KG1 (cell line): Measurements from ENCODE around the gene TRAFD1.

Experiments
- DNase-seq: peaks from one replicate; lab custom pipeline; 2025; lab: John Stamatoyannopoulos, UW

The TRAFD1 gene

DNA sequence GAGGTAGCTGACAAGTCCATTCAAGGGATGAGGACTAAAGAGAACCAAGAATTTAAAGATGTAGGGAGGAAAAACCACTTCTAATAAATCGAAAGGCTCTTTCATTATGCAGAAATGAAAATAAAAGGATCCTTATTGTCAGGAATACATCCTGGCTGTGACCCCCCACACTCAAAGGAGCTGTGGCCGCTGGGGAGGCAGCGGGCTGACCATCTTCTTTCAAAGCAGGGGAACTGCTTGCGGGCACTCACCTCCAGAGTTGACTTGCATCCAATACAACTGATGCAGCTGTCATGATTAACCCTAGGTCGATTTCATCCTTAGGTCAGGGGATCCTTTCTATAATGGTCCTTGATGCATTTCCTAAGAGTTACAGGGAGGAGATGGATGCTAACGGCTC is 35.3 kb downstream of the TRAFD1 start:
- DNase-seq, result no peak

DNA sequence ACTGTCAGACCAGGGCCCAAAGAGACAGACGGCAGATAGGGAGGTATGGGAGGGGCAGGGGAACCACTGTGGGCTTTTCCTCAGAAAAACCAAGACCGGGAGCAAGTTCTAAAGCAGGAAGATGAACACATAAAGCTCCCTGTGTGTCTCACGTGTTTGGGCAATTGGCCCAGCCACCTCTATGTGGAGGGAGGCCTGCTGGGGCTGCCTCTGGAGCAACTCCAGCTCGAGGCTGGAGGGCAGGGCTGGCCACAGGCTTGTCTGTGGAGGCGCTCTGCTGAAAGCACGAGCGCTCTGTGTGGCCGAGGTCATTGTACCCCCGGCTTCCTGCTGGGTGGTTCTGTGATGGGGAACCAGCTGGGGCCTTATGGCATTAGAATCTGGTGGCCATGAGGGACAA is 36.4 kb downstream of the TRAFD1 start:
- no peak for DNase-seq

DNA sequence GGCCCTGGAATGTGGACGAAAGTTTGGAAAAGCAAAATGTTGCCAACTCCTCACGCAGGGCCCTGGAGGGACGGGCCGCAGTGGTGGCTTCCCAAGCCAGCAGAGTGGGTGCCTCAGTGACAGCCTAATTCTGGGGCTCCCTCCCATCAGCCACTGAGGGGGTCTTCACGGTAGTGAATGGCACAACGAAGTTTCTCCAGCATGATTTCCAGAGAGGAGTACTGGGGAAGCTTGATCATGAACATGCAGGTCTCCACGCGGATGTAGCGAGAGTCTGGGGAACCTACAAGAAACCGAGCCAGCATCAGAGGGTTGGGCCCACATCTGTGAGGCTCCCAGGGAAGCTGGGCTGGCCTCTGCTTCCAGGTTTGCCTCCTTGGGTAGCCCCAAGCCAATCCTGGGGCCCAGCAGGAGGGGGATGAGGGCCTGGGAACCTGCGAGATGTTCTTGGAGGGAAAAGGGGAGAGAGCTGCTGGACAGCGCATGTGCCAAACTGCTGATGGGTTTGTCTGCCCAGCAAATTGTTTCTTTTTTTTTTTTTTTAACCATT is 37.0 kb downstream of the TRAFD1 start:
- no peak for DNase-seq

DNA sequence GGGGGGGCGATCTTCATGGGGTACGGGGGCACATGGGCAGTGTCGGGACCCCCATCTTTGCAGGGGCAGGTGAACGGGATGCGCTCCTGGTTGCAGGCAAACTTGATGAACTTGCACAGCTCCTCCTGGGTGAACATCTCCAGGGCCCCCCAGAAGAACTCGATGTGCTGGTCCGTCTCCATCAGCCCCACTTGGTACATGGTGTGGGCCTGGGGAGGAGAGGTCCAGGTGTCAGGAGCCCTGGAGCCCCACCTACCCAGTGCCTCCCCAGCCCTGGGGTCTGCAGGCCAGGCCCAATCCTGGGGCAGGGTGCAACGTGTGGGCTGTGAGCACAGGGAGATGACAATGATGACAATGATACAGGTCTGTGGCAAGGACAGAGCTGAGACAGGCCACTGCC is 37.7 kb downstream of the TRAFD1 start:
- no peak for DNase-seq

DNA sequence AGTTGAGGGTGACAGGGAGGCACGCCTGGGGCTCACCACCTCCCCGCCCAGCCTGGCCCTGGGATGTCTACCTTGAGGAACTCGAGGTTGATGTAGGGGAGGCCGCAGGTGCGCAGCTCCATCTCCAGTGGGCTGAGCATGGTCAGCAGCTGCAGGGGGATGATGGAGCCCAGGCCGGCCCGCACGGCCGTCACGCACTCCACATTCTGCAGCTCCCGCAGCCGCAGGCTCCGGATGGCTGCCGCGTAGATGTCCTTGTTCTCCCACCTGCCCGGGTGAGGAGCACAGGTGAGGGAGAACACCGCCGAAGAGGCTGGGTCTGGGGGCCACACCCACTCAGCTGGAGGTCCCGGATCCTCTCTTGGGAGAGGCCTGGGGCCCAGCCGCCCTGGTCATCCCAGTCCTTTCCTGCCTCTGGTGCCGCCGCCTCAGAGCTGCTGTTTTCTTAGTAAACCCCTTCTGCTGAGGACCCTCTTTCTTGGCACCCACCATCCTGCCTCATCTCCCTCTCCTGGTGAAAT is 38.2 kb downstream of the TRAFD1 start:
- DNase-seq, result no peak

DNA sequence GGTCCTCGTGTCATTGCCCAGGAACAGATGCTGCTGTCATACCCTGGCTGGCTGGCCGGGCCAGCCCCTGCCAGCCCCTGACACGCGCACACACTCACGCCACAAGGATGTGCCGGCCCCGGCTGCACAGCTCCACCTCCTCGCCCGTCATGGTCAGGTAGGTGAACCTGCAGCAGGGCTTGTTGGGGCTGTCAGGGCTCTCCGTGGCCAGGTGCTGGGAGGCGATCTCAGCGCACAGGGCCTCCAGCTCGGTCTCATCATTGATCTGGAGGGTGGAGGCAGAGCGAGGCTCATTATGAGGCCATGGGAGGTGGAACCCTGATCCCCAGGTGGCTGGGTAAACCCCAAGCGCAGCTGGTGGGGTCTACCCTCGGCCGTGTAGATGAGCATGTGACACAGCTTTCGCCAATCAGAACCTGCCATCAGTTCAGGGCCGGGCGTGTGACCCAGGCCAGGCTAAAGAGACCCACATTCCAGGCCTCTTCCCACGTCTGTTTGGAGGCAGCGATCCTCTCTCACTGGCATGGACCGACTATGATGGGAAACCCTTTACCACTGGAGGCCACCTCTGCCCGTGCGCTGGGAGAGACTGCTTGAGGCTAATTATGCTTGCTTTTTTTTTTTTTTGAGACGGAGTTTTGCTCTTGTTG is 38.8 kb downstream of the TRAFD1 start:
- no peak for DNase-seq

DNA sequence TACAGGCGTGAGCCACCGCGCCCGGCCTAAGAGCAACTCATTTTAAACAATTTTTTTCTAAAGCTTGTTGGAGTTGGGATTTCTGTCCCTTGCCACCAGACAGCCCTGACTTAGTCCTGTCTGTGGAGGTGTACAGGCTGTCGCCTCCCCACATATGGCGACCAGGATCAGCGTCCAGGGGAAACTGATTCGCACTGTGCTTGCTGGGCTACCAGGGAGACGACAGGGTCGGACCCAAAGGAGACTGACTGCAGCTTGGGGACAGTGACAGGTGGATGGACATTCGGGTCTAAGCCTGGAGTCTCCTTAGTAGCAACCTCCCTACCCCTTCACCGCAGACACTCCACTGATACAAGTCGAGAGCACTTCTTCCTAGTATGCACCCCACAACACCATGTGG is 40.3 kb downstream of the TRAFD1 start:
- no peak for DNase-seq

DNA sequence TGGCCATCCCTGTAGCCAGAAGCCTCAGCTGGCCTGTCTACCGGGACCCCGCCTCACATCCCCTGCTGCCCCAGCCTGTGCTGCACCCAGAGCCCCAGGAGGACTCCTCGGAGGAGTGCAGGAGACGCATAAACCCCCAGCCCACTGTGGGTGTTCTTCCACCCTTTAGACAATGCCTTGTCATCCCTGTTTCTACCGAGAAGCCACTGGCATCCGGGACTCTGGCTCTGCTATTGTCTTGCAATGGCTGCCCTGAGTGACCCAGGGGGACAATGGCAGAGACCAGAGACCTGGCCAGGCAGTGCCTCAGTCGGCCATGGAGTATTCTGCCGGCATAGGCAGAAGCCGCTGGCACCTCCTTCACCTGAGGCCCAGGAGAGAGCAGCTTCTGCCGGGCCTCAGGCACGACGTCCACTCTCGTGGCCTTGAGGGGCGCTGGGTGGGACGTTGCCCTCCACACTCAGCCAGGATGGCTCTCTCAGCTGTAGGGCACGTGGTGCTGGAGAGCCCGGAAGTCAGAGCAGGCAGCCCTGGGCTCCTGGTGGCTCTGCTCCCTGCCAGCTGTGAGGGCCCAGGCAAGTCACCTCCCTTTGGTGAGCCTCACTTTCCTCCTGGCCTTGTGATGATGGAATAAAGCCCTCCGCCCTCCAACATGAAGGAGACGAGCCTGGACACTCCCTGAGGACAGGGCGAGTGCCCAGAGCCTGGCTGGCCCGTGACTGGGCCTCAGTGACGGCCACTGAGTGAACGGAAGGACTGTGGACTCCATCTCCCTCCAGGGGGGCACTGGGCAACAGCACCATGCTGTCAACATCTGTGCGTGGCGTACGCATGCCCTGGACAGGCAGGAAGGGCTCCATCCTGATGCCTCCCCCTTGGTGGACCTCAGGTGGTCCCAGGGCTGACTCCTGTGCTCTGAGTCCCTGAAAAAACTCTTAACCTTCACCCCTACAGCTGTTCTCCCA is 41.0 kb downstream of the TRAFD1 start:
- DNase-seq, result no peak

DNA sequence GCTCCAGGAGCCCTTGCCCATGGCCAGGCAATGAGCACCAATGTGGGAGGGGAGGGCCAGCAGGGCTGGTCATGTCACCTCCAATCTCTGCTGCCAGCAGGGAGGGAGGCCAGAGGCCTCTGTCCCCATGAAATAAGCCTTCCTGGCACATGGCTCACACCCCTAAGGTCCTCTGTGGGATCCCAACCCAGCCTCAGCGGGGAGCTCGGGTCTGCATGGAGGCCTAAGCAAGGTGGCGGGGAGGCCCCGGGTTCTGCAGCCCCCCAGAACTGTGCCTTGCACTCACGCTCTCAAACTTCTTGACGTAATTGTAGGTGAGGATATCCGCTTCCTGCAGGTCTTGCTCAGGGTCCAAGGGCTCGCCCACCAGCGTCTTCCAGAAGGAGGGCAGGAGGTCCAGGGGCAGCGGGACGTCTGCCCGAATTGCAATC is 41.7 kb downstream of the TRAFD1 start:
- no peak for DNase-seq

DNA sequence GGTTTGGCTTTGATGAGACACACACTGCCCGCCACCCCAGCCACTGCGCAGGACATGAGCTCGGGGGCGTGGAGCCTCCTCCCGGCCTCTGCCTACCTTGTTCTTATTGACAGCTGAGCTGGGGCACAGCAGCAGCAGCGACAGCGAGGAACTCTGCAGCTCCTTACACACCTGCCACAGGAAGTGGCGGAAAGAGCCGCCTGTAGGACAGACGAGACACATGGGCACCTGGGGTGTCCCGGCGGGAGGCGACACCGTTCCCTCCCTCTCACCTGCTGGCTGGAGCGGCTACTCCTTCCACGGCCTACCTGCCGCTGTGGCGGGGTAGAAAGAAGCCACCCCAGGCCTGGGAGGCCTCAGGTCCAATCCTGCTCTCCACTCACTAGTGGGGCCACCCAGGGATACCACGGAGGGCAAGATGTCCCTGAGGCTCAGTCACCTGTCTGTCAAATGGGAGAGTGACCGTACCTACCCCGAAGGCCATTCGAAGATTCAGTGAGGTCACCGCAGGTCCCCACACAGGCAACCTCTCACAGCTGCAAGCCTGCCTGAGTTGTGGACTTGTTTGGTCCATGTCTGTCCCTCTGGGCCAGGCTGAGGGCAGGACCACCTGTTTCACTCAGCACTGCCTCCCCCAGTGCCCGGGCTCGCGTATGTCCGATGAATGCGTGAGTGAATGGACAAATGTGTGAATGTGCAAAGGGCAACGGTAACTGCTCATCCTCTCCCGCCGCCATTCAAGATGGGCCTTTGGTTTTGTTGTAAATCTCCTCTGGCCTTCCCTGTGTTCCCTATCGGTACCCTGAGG is 42.6 kb downstream of the TRAFD1 start:
- DNase-seq, result no peak

DNA sequence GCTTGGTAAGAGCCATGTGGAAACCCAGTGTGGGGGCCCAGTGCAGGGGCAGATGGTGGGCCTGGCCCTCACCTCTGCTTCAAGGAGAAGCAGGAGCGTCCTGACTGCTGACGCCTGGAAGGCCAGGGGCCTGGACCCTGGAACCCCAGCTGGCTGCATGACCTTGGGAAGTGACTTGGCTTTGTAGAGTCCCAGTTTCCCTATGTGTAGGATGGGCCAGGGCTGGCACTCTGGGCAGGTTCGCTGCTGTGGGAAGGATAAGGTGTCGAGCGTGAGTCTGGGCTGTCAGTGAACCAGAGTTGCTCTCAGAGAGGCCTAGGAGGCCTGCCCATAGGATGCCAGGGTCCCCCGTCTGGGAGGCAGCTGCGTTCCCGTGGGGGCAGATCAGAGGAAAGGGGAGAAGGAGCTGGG is 43.2 kb downstream of the TRAFD1 start:
- DNase-seq, result no peak

DNA sequence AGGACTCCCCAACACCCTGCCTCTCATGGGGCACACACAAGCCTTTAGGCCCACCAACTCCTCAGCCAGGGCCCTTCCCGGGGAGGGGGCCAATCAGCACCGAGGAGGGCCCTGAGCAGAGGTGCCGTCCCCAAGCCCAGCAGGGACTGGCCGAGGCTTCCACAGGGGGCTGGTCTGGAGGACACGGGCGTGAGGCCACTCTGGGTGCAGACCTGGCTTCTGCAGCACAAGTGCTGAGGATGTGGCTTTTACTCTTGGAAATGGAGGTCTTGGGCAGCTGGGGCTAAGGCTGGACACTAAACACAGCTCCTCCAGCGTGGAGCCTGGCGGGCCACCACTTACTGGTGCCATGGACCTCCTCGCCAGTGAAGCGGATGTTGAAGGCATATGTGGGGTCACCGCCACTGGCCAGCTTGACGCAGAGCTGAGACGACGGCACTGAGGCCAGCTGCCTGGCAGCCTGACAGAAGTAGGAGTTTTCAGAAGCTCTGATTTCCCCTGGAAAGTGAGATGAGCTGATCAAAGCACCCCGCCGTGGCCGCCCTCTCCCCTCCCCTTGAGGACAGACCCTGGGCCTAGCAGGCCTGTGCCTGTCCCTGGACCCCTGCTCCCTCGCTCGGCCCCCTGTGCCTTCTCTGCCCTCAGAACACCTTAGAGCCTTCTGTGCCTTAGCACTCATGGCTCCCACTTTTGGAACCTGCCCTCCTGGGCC is 44.0 kb downstream of the TRAFD1 start:
- DNase-seq, result no peak

DNA sequence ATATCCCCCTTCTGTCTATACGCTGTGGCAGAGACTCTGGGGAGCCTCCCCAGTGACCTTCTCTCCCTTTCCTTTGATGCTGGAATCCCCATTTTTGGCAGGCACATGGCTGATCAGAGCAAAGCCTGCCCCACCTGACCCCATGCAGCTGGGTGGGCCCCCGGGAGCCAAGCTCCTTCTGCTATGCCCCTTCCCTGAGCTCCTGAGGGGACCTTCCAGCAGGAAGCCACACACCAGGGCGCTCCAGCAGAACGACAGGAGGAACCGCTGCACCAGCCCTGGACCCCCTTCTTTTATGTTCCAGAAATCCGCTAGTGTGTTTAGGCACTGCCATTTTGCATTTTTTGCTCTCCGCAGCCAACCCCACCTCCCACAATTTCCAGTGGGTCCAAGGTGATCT is 44.6 kb downstream of the TRAFD1 start:
- DNase-seq, result no peak

DNA sequence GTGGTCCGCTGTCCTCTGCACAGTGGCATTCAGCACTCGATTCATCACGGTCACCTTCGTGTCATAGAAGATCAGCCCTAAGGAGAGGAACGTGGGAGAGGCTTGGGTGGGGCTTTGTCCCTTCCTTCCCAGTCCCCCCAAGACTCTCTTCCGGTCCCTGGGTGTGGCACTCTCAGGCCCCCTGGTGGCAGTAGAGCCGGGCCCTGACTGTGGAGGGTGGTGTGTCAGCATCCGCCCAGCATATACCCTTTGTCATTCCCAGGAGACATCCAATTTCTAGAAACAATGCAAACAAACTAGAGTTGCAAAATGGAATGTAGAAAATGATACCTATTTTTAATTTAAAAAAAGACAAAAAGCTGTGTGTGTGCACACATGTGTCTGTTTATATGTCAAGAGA is 45.0 kb downstream of the TRAFD1 start:
- DNase-seq, result no peak

DNA sequence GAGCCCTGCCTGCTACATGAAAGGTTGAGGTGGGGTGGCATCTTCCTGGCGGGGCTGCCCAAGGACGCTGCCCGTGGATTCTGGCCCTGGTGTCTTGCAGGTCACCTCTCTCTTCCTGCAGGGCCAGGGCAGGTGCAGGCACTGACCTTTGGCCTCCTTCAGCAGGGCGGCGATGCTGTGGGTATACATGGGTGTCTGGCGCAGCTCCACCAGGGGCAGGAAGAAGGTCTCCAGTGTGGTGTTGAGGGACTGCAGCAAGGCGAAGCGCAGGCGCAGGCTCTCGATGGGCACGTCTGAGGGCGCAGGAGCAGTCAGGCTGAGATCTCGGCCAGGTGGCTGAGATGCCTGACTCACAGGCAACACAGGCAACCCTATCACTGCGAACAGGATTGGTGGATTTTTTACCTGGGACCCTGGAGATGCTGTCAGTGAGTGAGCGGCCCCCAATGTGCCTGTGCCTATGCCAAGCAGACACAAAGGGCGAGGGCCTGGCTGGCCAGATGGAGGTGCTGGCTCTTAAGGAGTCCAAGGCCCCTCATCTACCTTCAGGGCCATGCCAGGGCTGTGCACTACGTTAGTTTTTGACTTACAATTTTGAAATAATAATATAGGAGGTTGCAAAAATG is 45.7 kb downstream of the TRAFD1 start:
- DNase-seq, result no peak

DNA sequence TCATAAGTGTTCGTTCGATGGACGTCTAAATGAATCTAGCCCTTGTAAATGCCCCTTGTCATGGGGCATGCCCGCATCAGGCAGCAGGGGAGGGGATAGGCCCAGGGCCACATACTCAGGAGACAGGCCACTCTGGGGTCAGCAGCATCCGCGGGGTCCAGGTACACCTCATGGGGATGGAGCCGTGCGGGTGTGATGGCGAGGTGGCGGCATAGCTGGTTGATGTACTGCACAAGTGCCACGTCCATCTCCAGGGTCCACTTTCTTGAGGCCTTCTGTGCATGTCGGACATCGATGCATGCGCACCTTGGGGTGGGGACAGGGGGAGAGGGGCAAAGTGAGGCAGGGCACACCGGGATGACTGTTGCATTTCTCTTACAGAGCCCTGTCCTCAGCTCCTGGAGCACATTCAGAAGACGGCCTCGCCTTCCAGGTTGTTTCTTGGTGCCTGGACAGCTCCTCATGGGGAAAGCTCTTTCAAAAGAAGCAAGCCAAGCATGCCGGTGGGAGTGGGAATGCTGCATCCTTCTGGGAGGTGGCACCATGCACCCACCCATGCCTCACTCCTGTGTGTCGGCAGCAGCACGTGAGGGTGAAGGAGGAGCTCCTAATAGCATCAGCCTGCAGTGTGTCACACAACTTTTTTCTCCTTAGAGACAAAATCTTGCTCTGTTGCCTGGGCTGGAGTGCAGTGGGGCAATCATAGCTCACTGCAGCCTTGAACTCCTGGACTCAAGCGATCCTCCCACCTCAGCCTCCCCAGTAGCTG is 47.4 kb downstream of the TRAFD1 start:
- DNase-seq, result no peak

DNA sequence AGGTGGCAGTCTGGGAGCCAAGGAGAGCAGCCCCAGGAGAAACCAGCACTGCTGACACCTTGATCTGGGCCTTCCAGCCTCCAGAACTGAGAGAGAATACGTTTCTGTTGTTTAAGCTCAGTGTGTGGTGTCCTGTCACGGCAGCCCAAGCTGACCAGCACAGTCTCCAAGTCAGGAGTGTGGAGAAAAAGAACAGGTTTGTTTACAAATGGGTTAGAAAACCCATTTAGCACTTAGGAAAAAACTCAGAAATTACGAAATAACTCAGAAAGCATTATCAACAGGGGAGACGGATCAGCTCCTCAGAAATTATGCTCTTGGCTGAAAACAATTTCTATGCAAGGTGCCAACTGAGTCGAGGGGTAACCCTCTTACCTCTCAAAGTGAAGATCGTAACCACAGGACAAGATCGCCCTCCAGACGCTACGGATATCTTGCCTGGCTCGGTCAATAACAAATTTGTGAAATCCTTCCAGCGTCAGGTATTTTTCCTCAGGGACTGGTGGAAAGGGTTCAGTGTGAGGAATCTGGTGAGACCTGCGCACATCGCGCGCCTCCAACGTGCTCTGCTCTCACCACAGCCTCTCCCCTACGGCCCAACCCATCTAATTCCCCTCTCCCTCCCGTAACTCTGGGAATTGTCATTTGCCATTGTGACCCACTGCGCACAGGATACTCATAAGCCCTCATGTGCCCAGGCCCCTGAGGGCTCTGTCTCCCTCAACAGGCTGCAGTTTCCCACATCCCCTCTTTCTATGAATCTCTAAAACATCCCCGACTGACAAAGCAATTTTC is 50.2 kb downstream of the TRAFD1 start:
- no peak for DNase-seq

DNA sequence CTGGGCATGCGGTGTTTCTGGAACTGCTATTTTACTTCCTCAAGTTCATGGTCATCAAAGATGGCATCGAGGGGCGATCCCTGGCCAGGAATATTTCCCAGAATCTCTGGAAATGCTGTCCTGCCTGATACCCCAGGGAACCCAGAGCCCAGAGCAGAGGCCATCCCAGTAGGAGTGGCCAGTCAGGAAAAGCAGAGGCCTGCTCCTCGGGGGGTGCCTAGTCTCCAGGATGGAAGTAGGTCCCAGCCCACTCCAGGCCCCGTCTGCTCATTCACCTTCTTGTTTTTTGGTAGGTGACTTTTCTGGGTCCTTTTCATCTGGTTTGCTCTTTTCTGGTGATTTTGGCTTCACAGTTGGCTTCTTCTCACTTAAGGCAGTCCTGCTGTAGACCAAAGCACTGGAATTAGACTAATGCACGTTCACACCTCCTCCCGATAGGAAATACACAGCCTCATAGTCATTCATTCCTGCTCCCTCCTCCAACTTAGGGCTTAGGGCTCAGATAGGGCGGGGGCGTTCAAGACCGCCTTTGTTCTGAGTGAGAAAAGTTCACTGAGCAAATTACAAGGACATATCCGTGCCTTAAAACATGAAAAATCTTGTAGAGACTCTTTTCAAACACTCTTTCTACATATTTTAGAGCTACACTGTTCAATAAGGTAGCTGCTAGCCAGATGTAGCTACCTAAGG is 51.1 kb downstream of the TRAFD1 start:
- DNase-seq, result no peak

DNA sequence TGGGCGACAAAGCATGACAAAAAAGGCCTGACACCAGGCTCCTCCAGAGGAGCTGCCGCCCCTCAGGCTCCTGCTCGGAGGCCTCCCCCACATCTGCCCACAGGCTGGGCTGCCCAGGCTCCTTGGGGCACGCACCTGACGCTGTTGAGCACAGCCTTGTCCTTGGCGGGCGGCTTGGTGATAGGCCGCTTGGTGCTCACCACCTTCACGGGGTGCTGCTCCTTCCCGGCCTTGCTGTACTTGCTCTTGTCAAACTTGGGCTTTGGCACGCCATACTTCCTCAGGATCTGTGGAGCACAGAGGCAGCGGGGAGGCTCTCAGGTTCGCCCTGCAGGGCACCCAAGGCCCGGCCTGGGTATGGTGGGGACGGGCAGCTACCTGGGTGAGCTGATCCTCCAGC is 53.4 kb downstream of the TRAFD1 start:
- DNase-seq, result no peak
